Hepatic stellate cell (primary cell): Measurements from ENCODE around the gene FKRP.
"Not testable (repeated sequence)": the region's sequence is repeated elsewhere in the genome, so short reads cannot be mapped to it uniquely, and the experiment has no call there.

ENCODE experiments used
- DNase-seq: peaks from one replicate; pipeline ENCODE4 v3.0.0; 2011; ENCODE audit warnings: low spot score

Gene FKRP

GRCh38 chr19:46759817-46760333 is 14.0 kb downstream of the FKRP start:
- peak; percentile 74 for DNase-seq

GRCh38 chr19:46760363-46760762 is 14.5 kb downstream of the FKRP start:
- DNase-seq, result no peak

- not testable (repeated sequence) for DNase-seq
These were observed 15.0 kb downstream of the FKRP start for GRCh38 chr19:46760897-46761296.

- no peak for DNase-seq
These were observed 15.6 kb downstream of the FKRP start for GRCh38 chr19:46761418-46761831.

- DNase-seq, result no peak
These were observed 16.5 kb downstream of the FKRP start for GRCh38 chr19:46762245-46762890.

- DNase-seq, result no peak
These were observed 19.0 kb downstream of the FKRP start for GRCh38 chr19:46764817-46765291.

- no peak for DNase-seq
These were observed 20.9 kb downstream of the FKRP start for GRCh38 chr19:46766569-46767317.

GRCh38 chr19:46768746-46769145 is 22.9 kb downstream of the FKRP start:
- DNase-seq, result not testable (repeated sequence)

- DNase-seq, result no peak
These were observed 26.5 kb downstream of the FKRP start for GRCh38 chr19:46772170-46773017.

- no peak for DNase-seq
These were observed 27.2 kb downstream of the FKRP start for GRCh38 chr19:46773018-46773399.

- DNase-seq, result no peak
These were observed 29.9 kb downstream of the FKRP start for GRCh38 chr19:46775642-46776258.

GRCh38 chr19:46776927-46777911 is 31.4 kb downstream of the FKRP start:
- no peak for DNase-seq

GRCh38 chr19:46777956-46778645 is 32.2 kb downstream of the FKRP start:
- not testable (repeated sequence) for DNase-seq

- no peak for DNase-seq
These were observed 36.6 kb downstream of the FKRP start for GRCh38 chr19:46782355-46783019.

GRCh38 chr19:46783670-46784069 is 37.8 kb downstream of the FKRP start:
- DNase-seq, result no peak

GRCh38 chr19:46784262-46785053 is 38.6 kb downstream of the FKRP start:
- peak; percentile 95 for DNase-seq

- no peak for DNase-seq
These were observed 39.5 kb downstream of the FKRP start for GRCh38 chr19:46785054-46785979.

- DNase-seq, result no peak
These were observed 40.1 kb downstream of the FKRP start for GRCh38 chr19:46785980-46786235.
